ENCODE data around the gene FAAP20. TPM values are rescaled to one million over a fixed set of nuclear protein-coding genes. Genes with fewer than 3 reads are reported as not detected.
A peak's percentile ranks its signal among the peaks of the same experiment; 100 is the strongest.

Gene FAAP20
- total and polyA plus RNA-seq, 10 of the 15 experiments (the other 5 are each of a cell fraction or from before 2014, with no cell fraction given) = 0.79 to 91.8 (median 20.9) TPM

GRCh38 chr1:2202008-2202575 lies 7.5 kb upstream of the FAAP20 start (continued):
- TF ChIP-seq FOXK2 (IDR thresholded peaks at IDR 0.05) (no peak), BMI1 (IDR thresholded peaks at IDR 0.05; ENCODE audit: borderline replicate concordance) (no peak)

GRCh38 chr1:2201062-2201461 lies 6.5 kb upstream of the FAAP20 start:
- Histone ChIP-seq H3K27me3 (replicated peaks in 1 of 2; ENCODE audit: control insufficient read depth in 2 of 2, insufficient read depth in 2 of 2, low read length in 1 of 2) (no peaks in the 10 kb centered on the region), H3K79me2 (ENCODE audit: control insufficient read depth, insufficient read depth, low read length) (no peaks in the 10 kb centered on the region), H3K36me3 (ENCODE audit: control insufficient read depth in 2 of 2, insufficient read depth in 2 of 2, low read length in 1 of 2) (no peaks in the 10 kb centered on the region), H3K9me3 (replicated peaks; ENCODE audit: control insufficient read depth, insufficient read depth, low read length) (no peaks in the 10 kb centered on the region), H3K4me2 (ENCODE audit: control insufficient read depth, insufficient read depth) (no peak overlapping the region), H3K27ac (ENCODE audit: control insufficient read depth, insufficient read depth) (no peak overlapping the region), H4K20me1 (ENCODE audit: control insufficient read depth, insufficient read depth) (no peaks in the 10 kb centered on the region), H3K4me3 (no peak overlapping the region), H3K4me1 (ENCODE audit: control insufficient read depth, insufficient read depth, low read length) (peaks cover 9% of the 10 kb centered on the region), H3K9ac (ENCODE audit: control insufficient read depth, insufficient read depth, low read length) (no peak overlapping the region), H2AFZ (ENCODE audit: control insufficient read depth, low read depth, low read length) (no peak overlapping the region)
- TF ChIP-seq PKNOX1 (IDR thresholded peaks at IDR 0.05) (peak; percentile 32; the same call in 1 of the 2 replicates), BACH1 (IDR thresholded peaks at IDR 0.05; ENCODE audit: borderline replicate concordance) (no peak), SMAD5 (IDR thresholded peaks at IDR 0.05; ENCODE audit: low read depth) (no peak)
- POLR2A ChIA-PET = interaction anchor here (1.1 kb wide), 1 partner anchor 34 kb away, joined by 3 read pairs; no protein-coding TSS in a partner anchor
- no peak for FAIRE-seq
- no peak for DNase-seq (ENCODE audit: low read depth, low spot score)
- intact Hi-C loops (cut with micrococcal nuclease; ENCODE audit: unreplicated experiment) = no loop called here
- CTCF ChIA-PET = no interaction called here
- ATAC-seq = no peak
- SMC1A ChIA-PET (ENCODE audit: uncharacterized antibody, unreplicated experiment) = no interaction called here
- in situ Hi-C loops (cut with MboI) = loop anchor here (10.0 kb wide), 1 partner anchor 324 kb away; the partner anchor contains the start of gene PANK4
- BruUV-seq (replicated peaks) = no TSS peak
- RAD21 ChIA-PET (ENCODE audit: unreplicated experiment) = no interaction called here
- 53% methylated on average over 14 of the region's 14 CpGs for WGBS (ENCODE audit: insufficient coverage, insufficient replicate concordance, low lambda C conversion rate, missing lambda C conversion rate)

Data from GM12878 (cell line).